ENCODE data around the gene SAPCD2.

The SAPCD2 gene

GRCh38 chr9:137014776-137015539 is 55.4 kb downstream of the SAPCD2 start:
- Mint-ChIP-seq H3K27me3 (ENCODE audit: low read depth) (no peaks in the 10 kb centered on the region), H3K27ac (no peak overlapping the region), H3K36me3 (ENCODE audit: low read depth) (peaks cover 8% of the 10 kb centered on the region)

DNA sequence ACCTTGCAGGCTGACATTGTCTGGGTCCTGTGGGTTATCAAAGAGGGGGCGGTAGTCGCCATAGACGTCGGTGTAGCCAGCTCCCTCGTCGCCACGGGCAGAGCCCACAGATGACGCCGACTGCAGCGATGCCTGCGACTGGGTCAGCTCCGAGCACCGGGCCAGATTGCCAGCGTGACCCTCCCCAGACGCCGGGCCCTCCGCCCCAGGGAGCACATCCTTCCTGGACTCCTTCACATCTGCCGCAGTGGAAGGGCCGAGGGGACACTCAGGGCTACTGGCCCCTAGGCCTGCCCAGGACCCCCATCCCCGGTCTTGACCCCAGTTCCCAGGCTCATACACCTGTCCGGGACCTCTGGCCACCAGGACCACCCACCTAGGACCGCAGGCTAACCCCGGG is 56.2 kb downstream of the SAPCD2 start:
- H3K9me3 Mint-ChIP-seq: no peaks in the 10 kb centered on the region
- H3K4me1 Mint-ChIP-seq: no peaks in the 10 kb centered on the region
- H3K4me3 Mint-ChIP-seq: no peak overlapping the region
- H3K27ac Mint-ChIP-seq: no peak overlapping the region
- TF ChIP-seq, protein P1, sequence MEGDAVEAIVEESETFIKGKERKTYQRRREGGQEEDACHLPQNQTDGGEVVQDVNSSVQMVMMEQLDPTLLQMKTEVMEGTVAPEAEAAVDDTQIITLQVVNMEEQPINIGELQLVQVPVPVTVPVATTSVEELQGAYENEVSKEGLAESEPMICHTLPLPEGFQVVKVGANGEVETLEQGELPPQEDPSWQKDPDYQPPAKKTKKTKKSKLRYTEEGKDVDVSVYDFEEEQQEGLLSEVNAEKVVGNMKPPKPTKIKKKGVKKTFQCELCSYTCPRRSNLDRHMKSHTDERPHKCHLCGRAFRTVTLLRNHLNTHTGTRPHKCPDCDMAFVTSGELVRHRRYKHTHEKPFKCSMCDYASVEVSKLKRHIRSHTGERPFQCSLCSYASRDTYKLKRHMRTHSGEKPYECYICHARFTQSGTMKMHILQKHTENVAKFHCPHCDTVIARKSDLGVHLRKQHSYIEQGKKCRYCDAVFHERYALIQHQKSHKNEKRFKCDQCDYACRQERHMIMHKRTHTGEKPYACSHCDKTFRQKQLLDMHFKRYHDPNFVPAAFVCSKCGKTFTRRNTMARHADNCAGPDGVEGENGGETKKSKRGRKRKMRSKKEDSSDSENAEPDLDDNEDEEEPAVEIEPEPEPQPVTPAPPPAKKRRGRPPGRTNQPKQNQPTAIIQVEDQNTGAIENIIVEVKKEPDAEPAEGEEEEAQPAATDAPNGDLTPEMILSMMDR (IDR thresholded peaks at IDR 0.05; ENCODE audit: unreplicated experiment in 3 of 3): no peak
- H3K36me3 Mint-ChIP-seq (ENCODE audit: low read depth): peaks cover 8% of the 10 kb centered on the region
- H3K27me3 Mint-ChIP-seq (ENCODE audit: low read depth): no peaks in the 10 kb centered on the region

More at GRCh38 chr9:137014776-137015539, 55.4 kb downstream of the SAPCD2 start:
- Mint-ChIP-seq H3K9me3 (no peaks in the 10 kb centered on the region), H3K4me1 (no peaks in the 10 kb centered on the region), H3K4me3 (no peak overlapping the region)
- TF ChIP-seq, protein P1 (IDR thresholded peaks at IDR 0.05; ENCODE audit: unreplicated experiment in 3 of 3): no peak

DNA sequence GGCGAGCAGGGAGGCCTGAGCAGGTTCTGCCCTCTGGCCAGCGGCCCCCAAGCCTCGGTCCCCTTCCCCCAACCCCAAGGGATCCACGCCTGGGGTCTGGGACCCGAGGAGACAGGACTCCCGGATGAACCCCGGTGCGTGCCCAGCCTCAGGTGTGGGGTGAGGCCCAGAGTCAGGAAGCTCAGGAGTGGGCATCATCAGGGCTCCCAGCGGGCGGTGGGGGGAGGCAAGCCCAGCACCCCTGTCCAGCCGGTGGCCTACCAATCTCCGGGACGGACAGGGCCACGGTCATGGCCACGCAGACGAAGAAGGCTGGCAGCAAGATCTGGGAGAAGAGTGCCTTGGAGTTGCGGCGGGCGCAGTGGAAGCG is 56.8 kb downstream of the SAPCD2 start:
- TF ChIP-seq, protein P1 (IDR thresholded peaks at IDR 0.05; ENCODE audit: unreplicated experiment in 3 of 3): no peak
- Mint-ChIP-seq H3K27ac (no peak overlapping the region), H3K9me3 (no peaks in the 10 kb centered on the region), H3K4me1 (no peaks in the 10 kb centered on the region), H3K36me3 (ENCODE audit: low read depth) (peaks cover 8% of the 10 kb centered on the region), H3K4me3 (no peak overlapping the region), H3K27me3 (ENCODE audit: low read depth) (no peaks in the 10 kb centered on the region)

GRCh38 chr9:137012694-137013570 is 57.4 kb downstream of the SAPCD2 start:
- Mint-ChIP-seq H3K27ac (no peak overlapping the region), H3K27me3 (ENCODE audit: low read depth) (no peaks in the 10 kb centered on the region), H3K36me3 (ENCODE audit: low read depth) (peaks cover 8% of the 10 kb centered on the region), H3K4me3 (no peak overlapping the region), H3K4me1 (no peaks in the 10 kb centered on the region), H3K9me3 (no peaks in the 10 kb centered on the region)
- TF ChIP-seq, protein P1 (IDR thresholded peaks at IDR 0.05; ENCODE audit: unreplicated experiment in 3 of 3): no peak
